Activated CD8-positive, alpha-beta memory T cell treated with anti-CD3 and anti-CD28 coated beads for 36 hours (primary cell): Measurements from ENCODE around the gene PM20D2. TPM values are rescaled to one million over a fixed set of nuclear protein-coding genes. Genes with fewer than 3 reads are reported as not detected.

Source experiments
- CTCF ChIA-PET: fragments of 350-600 bp; sonication (Branson Sonifier 250); formaldehyde crosslinking; loops from one replicate; lab custom pipeline; 2021; ENCODE audit warnings: antibody characterized with exemption; lab: Charles Lee
- POLR2A ChIA-PET: fragments of 350-600 bp; sonication (Branson Sonifier 250); formaldehyde crosslinking; loops from one replicate; lab custom pipeline; 2021; ENCODE audit warnings: antibody characterized with exemption; lab: Charles Lee
- total RNA-seq, 2 experiments: library from RNA; stranded (reverse); gene quantifications; one replicate each; pipeline ENCODE4 v1.2.3, GENCODE V29; 2021

The PM20D2 gene
- total RNA-seq, 2 experiments from 2014 or later, result 22.6 to 23.4 TPM

DNA sequence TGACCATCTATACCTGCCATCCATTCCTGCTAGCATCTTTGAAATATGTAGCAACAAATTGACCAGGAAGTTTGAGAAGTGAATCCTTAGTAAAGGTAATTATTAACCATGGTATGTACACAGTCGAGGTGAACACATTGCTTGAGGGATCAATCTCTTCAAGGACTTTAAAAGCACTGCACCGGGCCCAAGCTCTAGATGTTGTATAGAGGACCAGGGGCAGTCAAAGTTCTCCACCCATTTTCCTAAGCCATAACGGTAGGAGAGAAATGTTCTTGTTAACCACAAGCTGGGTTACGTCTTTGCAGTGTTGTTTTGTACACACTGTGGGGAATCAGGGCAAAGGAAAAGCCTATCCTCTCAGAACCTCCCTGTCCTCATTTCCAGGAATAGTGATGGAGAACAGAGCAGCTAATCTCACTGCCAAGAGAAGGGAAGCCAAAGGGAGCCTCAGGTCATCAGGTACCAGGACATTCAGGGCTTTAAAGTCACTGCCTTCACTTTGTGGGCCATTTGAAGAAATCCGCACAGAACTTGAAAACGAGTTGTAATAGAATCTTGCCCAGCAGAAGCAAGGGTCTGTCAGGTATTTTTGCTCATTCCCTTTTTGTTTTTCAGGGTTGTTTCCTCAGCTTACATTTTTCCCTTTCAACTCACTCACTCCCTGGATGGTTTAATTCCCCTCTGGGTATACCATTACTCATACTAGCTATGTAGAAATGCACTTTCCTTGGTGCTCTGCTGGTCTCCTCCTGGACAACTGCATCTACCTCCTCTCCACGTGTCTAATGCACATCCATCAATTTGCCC lies 5.3 kb upstream of the PM20D2 start:
- CTCF ChIA-PET, result no interaction called here
- POLR2A ChIA-PET, result no interaction called here

DNA sequence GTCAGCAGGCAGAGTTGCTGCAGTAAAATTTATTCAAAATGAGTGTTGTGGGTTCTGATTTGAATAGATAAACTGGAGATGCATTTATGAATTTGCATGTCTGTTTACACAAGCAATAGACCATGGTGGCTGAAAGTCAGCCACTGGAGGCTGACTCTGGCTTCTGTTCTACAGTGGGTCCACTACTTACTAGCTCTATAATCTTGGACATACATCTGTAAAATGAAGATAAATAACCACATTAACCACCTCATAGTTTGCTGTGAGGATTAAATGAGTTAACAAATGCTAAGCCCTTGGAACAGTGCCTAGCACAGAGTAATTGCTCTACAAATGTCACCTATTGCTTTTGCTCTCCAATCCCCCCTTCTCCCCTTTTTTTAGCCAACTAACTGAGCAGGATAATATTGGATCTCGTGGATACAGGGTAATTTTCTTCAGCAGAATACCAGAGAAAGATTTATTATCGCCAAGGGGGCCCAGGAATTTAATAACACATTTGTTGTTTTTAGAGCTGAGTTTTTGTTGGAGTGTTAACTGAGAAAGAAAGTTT lies 1.4 kb upstream of the PM20D2 start:
- ChIA-PET CTCF (interaction anchor here (0.9 to 1.3 kb wide), 3 partner anchors 23 to 208 kb away, joined by 3 to 5 read pairs (median 5); partner anchors contain the start of gene UBE2J1), POLR2A (interaction anchor here (4.5 kb wide), 1 partner anchor 63 kb away, joined by 91 read pairs; the partner anchor contains the start of gene PNRC1)

DNA sequence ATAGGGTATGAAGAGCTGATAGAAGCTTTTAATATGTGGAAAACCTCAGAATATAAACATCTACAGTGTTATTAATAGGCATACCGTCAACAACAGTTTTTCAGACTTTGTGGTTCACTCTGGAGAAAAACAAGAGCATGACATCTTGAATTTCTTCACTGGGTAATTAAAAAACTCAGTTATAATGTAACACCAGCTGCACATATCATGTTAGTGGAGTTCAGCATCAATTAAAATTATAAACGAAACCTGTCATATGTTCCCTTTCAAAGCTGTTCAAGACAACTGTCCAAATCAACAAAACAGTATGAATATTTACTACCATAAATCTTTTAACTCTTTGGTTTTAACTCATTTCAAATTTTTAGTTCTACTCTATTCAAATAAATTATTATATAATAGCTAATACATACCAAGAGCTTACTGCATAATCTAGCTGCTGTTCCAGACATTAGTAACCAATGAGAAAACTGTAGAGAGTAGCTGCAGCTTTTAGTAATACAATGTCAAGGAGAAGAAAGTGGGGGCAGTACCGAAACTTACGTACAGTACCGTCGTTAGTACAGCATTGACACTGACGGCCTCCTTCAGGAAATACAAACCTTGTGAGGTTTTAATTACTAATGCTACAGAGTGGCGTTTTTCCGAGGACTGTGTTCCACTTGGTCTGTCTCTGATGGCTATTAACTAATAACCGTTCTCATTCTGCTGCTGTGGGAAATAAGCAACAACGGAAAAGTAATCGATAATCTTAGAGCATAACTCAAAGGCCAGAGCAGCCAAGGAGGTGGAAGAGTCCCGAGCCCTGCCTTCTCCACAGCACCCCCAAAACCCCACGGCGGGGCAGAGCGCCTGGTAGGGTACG lies 532 bp upstream of the PM20D2 start:
- POLR2A ChIA-PET, result interaction anchor here (1.0 to 4.5 kb wide), 6 partner anchors 10 to 207 kb away, joined by 3 to 91 read pairs (median 4); partner anchors contain the start of genes PNRC1, SRSF12 and UBE2J1
- CTCF ChIA-PET, result interaction anchor here (0.8 to 2.3 kb wide), 6 partner anchors 62 to 207 kb away, joined by 3 to 8 read pairs (median 5); partner anchors contain the start of genes PNRC1 and UBE2J1

DNA sequence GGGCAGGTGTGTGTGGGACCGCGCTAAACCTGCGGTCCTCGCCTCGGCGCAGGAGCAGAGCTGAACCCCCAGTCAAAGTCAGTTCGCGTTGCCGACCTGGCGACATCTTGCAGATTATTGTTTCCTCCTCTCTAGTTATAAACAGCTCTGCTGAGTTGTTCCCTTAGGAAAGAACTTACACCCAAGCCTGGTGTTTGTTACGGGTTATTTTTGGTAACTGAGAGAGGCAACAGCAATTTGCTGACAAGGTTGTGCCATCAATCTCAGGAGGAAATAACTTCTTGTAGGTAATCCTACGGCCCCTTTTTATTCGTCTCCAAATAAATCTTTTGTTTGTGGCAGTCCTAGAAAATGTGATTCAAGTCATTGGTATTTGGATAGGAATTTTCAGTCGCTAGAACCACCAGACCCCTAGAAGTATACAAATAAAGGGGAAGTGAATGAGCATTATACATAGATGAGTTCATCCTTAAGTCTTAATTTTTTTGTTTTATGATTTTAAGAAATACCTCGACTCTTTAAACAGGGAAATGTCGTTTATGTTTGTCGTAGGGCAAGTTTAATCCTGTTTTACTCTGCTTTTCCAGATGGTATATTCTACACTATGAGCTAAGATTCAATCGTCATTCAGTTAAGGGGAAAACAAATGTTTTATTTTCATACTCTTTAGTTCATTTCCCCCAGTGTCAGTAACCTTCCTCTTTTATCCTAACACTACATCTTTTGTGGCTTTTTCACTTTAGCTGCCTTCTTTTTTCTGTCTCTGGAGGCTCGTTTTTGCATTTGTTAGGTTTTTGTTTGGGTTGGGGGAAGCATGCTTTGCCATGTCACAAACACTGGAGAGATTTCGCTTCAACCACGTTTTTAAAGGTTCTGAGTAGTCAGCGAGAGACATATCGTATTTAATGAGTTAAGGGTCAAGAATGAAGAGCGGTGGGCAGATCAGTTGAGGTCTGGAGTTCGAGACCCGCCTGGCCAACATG lies 1.2 kb downstream of the PM20D2 start:
- ChIA-PET POLR2A (interaction anchor here (0.6 to 4.5 kb wide), 6 partner anchors 8 to 207 kb away, joined by 3 to 91 read pairs (median 4); partner anchors contain the start of genes PNRC1 and UBE2J1), CTCF (interaction anchor here (1.4 to 2.3 kb wide), 3 partner anchors 64 to 225 kb away, joined by 5 to 8 read pairs (median 6); no protein-coding TSS in a partner anchor)

DNA sequence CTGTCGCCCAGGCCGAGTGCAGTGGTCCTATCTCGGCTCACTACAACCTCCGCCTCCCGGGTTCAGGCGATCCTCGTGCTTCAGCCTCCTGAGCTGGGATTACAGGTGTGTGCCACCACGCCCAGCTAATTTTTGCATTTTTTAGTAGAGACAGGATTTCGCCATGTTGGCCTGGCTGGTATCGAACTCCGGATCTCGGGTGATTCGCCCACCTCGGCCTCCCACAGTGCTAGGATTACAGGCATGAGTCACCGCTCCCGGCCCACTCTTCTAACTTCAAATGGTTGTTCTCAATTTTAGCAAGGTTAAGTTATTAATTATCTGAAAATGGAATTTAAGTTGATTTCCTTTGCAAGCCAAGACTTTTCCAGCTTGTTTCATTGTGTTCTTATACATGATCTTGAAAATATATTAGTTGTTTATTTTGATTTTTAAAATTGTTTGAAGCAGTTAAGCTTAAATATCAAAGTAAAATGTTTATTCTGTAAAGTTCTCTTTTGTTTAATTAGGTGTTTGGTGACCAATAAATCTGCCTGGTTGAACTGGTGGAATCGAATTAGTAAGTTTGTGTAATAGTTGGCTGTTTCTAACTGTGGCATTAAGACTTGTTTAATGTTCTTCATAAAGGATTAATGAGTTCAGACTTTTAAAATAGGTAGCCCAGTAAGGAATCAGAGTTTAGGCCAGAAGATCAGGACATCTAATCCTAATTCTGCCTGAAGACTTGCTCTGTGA lies 2.3 kb downstream of the PM20D2 start:
- CTCF ChIA-PET, result interaction anchor here (0.5 to 2.3 kb wide), 4 partner anchors 65 to 1881 kb away, joined by 3 to 8 read pairs (median 6); no protein-coding TSS in a partner anchor
- POLR2A ChIA-PET, result interaction anchor here (0.6 to 4.5 kb wide), 4 partner anchors 10 to 206 kb away, joined by 3 to 91 read pairs (median 4); partner anchors contain the start of gene PNRC1

DNA sequence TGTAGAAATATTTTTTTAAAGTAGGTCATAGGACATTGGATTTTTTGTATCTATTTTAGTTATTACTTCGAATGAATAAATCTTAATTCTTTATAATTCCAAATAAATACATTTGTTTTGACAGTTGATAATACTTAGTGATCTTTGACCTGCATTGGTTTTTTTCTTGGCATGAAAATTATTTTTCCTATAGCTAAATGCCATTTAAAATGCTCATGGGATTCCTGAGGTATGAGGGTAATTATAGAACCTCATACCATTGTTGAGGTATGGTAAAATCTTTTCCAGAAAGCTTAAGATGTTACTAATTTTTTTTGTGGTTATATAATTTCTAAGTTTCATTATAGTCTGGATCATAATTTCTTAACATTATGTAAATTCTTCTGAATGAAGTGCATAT lies 8.3 kb downstream of the PM20D2 start:
- ChIA-PET POLR2A (no interaction called here), CTCF (no interaction called here)

DNA sequence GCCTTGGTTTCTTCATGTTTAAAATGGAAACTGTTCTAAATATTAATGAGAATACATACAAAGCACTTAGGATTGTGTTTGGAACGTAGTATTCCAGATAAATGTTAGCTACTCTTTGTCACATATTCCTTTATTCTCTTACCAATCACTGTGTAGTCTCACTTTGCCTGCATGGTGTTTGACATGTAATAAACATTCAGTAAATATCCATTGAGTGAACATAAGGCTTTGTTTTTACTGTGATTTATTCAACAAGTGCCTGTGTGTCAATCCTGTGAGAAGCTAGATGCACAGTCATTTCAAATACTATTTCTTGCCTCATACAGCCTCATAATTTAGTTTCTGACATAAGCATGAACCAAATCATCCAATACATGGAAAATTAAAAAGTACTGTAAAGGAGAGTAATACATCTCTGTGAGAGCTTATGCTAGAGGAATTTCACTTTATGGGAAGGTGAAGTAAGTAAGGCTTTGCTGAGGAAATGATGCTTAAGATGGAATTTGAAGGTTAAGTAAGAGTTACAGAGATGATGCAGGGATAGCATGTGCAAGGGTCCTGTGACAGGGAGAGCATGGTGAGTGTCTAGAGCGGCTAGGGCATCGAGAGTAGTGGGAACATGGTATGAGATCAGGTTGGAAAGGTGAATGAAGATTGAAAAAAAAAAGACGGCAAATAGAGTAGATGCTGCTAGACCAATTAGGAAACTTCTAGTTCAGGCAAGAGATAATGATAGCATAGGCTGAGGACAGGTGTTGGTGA lies 14.7 kb downstream of the PM20D2 start:
- ChIA-PET CTCF (no interaction called here), POLR2A (no interaction called here)

DNA sequence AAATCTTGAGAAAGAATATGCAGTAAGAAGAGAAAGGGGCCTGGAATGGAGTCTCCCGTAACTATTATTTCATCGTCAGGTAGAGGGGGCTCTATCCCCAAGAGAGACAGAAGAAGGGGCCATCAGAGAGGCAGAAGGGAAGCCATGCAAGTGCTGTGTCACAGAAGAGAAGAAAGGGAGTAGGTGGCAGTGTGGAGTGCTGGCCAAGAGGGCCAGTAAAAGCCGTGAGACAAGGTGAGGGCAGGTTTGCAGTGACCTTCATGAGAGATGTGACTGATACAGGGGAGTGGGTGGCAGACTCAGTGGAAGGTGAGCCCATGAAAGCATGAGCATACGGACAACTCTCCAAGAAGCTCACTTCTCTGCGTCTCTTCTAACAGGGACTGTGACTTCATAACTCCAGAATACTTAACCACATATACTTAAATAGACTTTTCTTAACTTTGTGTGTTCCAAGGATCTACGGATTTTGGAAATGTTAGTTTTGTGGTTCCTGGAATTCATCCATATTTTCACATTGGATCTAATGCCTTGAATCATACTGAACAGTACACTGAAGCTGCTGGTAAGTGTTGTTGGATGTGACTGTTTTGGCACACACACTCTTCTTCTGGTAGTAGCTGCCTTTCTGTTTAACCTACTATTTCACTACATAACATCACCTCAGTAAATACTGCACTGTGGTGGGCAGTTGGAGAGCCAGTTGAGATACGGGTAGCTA lies 15.6 kb downstream of the PM20D2 start:
- CTCF ChIA-PET, result no interaction called here
- POLR2A ChIA-PET, result interaction anchor here (0.5 kb wide), 1 partner anchor 14 kb away, joined by 3 read pairs; no protein-coding TSS in a partner anchor

DNA sequence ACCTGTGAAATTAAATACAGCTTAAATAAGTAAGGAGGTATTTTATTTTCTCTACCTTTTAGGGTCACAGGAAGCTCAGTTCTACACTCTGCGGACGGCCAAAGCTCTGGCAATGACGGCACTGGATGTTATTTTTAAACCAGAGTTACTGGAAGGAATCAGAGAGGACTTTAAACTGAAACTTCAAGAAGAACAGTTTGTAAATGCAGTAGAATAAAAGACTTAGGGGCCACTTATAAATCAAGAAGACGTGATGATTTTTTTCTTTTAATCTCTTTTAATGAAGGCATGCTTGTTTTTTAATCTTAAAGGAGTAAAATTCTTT lies 16.2 kb downstream of the PM20D2 start:
- ChIA-PET POLR2A (interaction anchor here (0.5 kb wide), 1 partner anchor 14 kb away, joined by 3 read pairs; no protein-coding TSS in a partner anchor), CTCF (no interaction called here)

DNA sequence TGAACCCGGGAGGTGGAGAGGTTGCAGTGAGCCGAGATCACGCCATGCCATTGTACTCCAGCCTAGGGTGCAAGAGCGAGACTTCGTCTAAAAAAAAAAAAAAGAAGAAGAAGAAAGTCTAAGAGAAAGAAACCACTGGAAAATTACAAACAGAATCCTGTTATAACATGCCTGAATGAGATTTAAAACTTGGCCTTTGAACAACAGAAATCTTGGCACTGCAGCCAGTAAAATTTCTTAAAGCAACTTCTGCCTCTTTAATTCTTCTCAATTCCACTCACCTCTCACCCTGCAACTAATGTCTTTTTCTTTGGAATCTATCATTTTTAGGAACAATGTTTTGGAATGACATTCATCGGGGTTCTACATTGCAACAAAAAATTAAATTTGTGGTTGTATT lies 26.3 kb downstream of the PM20D2 start:
- ChIA-PET POLR2A (no interaction called here), CTCF (no interaction called here)

DNA sequence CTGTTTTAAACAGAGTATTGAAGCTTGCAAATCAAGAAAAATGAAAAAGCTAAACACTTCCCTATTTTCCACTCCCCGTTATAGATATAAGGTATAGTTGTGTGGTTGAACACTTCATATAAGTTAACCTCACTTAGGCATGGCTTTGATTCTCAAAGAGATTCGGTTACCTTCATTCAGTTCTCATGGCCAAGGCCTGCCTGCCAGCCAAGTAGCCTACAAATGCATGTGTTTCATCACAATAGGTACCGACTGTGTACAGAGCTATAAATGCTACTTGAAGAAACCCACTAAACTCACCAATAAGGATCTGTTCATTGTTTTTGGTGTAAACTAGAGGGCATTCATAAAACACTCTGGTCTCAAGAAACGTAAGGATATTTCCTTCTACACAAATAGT lies 27.8 kb downstream of the PM20D2 start:
- CTCF ChIA-PET, result no interaction called here

DNA sequence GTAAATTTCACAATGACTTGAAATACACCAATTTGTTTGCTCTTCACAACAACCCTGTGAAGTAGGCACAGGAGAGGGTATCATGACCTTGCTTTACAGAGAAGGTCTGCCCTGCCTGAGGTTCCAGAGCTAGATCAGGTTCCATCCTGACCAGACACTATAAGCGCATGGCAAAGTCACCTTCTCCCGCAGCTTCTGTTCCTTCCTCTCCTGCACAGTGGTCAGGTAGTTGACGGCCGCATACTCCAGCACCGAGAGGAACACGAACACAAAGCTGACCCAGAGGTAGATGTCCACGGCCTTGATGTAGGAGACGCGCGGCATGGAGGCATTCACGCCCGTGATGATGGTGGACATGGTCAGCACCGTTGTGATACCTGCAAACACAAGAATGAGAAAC lies 34.3 kb downstream of the PM20D2 start:
- POLR2A ChIA-PET, result no interaction called here

More for the DNA sequence above, 27.8 kb downstream of the PM20D2 start:
- POLR2A ChIA-PET, result no interaction called here

DNA sequence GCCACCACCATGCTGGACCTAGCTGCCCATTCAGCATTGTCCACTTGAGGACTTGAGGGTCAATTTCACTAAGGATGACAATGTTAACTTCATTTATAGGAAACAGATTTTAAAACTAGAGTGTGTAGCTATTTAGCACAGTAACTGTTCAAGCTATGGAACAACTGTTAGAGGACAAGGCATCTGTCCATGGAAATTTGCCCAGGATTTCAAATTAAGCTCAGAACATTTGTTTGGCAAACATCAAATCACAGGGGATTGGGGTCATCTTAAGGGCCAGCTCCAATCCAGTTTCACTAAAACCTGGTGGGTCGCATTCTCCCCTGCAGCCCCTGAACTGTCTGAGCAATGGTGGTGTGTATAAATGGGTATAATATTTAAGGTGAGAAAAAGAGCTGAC lies 35.1 kb downstream of the PM20D2 start:
- CTCF ChIA-PET, result interaction anchor here (0.6 kb wide), 1 partner anchor 223 kb away, joined by 3 read pairs; no protein-coding TSS in a partner anchor

More for the DNA sequence above, 34.3 kb downstream of the PM20D2 start:
- CTCF ChIA-PET, result no interaction called here

DNA sequence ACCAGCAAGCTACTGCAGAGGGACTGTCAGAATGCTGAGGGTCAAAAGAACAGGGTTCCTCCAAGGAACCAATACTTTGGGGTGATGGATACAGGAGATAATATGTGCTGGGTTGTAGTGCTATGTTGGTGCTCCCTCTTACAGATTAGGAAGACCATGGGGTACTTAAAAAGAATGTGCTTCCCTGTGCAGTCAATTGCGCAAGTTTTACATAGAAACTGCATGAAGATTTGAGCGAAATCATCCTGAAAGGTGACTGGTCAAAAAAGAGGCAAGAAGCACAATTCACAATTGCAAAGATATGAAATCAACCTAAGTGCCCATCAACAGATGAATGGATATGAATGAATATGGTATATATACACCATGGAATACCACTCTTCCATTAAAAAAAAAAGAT lies 37.4 kb downstream of the PM20D2 start:
- POLR2A ChIA-PET, result no interaction called here
- CTCF ChIA-PET, result no interaction called here

More for the DNA sequence above, 35.1 kb downstream of the PM20D2 start:
- POLR2A ChIA-PET, result no interaction called here

DNA sequence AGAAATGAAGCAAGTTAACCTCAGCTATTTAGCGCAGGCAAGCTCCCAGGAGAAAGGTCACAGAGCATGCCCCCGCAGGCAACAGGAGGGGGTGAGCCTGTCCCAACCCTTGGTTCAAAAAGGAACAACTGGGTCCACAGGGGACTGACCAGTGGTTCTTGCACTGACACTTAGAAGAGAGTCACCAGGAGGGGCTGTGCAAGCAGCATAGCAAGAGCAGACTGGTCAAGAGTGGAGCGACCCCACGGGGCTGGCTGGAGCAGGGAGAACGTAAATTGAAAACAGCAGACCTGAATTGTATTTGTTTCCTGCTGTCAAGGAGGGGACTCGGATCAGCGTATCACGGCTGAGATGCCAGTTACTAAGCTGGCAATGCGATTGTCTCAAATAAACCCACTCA lies 38.5 kb downstream of the PM20D2 start:
- ChIA-PET POLR2A (no interaction called here), CTCF (interaction anchor here (0.7 kb wide), 1 partner anchor 406 kb away, joined by 5 read pairs; no protein-coding TSS in a partner anchor)

DNA sequence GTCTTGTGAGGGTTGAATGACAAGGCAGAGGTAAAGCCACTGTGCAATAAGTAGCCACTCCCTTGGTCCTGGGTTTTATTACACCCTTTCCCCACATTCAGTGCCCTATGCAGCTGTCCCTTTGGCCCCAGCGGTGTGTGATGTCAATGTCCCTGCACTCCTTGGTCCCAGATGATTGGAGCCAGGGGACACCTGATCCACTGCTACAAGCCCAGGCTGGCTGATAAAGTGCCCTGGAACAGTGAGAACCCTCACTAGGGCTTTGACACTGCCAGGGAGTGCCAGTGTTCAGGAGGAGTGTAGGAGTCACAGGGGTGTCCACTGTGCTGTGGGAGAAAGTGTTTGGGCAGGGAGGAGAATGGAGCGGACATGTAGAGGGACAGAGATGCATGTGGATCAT lies 40.9 kb downstream of the PM20D2 start:
- ChIA-PET POLR2A (no interaction called here), CTCF (no interaction called here)
